Fibroblast of upper back skin (primary cell): ENCODE measurements around the gene LRRC1.
"Not testable (repeated sequence)": the region's sequence is repeated elsewhere in the genome, so short reads cannot be mapped to it uniquely, and the experiment has no call there.

ENCODE experiments used
- DNase-seq: peaks from one replicate; pipeline ENCODE4 v3.0.0-alpha.2; 2013

LRRC1 gene

DNA sequence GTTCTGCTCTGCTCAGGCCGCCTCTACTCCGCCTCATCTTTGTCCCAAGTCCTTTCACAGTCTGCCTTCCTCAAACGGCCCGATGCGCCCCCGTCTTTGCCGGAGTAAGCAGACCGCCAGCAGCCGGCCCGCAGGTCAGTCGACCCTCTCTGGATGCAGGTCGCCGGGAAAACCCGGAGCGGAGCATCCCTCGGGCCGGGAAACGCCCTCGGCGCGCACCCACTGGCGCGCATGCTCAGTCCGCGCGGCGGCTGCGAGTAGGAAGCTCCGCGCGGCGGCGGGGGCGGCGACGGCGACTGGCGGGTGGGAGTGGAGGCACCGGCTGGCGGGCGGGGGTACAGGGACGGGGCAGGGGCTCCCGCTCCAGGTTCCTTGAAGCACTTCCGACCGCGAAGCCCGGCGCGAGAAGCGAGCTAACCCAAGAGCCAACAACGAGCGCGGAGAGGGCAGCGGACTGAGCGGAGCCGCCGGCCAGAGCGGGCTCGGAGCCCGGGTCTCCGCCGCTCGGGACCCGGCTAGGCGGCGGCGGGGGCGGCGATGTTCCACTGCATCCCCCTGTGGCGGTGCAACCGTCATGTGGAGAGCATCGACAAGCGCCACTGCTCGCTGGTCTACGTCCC, at the start of gene LRRC1:
TSS of gene LRRC1 (plus strand) at position 286 of the 620 bp plus-strand sequence. CDS start at position 538, 252 bp downstream.
- peak; percentile 87 for DNase-seq

DNA sequence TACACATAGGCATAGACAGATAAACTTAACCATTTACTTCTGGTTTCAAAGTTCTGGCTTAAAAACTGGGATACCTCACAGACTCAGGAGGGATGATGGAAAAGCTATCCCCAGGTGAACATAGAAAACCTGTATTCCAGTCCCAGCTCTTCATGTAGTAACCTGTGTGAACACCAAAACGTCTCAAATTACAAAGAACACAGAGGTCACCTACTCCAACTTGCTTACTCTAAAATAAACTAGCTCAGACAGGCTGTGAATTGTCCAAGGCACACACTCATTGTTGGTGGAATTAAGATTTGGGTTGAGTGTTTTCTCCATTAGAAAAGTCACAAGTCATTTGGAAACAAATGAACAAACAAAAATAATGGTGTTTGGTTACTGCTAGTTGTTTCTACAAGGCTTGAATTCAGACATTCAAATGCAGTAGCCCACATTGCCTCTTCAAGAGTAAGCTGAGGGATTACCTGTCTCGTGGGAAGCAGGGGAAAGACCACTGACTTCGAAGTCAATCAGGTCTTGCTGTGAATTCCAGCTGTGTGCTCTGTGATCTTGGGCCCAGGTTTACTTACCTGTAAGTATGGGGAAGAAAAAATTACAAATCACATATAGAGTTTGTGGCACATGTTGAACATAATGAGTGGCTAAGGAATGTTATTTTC, 48.2 kb upstream of the LRRC1 start:
- DNase-seq: no peak

DNA sequence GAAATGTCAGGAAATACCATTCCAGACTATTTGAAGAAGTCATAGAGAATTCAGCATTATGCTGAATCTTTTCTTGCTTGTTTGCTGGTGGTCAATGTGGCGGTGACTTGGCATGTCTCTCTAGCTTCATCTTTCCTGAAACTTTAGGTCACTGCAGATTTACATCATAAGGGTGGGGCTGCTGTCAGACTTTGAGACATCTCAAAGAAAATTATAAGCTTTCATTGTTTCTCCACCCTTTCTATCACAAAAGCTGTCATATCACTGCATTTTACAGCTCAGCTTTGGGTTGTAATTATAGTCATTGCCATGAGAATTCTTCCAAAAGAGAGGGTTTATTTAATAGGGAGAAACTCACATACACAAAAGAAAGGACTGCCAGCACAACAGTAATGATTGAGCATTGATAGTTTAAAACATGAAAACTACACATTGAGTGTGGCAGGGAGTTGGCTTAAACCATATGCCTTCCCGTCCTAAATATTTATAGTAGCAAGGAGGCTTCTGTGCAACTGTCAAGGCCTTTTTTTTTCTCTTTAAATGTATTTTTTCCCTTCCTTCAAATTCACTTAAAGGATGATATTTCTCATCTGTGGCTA, 44.7 kb upstream of the LRRC1 start:
- DNase-seq: no peak

DNA sequence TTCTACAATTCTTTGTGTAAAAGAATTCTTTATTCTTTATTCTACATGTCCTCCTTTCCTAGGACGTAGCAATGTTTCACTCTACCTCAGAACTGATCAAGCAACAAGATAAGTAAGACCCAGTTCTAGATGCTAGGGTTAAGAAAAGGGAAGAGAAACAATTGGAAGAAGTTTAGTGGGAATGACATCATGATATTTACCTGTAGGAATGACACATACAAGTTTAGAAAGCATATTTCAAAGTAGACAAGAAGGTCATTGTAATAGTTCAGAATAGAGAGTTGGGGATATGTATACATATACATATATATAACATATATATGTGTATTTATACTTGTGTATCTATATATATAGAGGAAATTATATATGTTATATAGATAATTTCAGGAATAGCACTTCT, 43.4 kb upstream of the LRRC1 start:
- no peak for DNase-seq

DNA sequence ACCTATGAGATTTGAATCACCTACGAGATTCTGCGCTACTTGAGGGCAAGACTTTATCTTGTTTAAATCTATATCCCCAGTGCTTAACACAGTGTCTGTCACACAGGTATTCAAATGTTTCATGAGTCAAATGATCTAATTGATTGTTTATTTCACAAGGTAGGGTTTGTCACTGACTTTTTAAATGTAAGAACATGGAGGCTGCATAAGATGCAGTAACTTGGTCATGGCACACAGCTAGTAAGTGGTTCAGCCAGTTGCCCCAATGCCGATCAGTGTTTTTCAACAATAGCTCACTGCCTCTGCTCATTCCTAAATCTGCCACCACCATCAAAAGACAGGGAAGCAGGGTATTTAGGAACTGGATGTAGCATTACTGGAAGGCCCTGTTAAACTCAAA, 42.4 kb upstream of the LRRC1 start:
- DNase-seq: no peak

DNA sequence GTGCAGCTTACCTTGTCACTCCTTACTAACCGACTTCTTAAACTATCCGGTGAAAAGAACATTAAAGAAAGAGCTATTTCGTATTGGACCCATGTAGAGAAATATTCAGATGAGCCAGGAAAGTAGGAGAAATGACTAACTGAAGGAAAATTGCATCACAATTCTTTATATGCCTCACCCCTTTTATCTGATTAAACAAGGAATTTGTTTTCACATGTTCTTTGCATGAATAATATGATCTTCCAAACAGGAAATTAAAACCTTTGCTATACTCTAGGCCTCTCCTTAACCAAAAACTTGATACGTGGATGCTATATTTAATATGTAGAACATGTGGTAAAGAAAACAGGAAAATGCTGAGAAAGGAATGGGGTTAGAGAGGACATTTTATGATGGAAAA, 41.9 kb upstream of the LRRC1 start:
- DNase-seq: peak; percentile 67

DNA sequence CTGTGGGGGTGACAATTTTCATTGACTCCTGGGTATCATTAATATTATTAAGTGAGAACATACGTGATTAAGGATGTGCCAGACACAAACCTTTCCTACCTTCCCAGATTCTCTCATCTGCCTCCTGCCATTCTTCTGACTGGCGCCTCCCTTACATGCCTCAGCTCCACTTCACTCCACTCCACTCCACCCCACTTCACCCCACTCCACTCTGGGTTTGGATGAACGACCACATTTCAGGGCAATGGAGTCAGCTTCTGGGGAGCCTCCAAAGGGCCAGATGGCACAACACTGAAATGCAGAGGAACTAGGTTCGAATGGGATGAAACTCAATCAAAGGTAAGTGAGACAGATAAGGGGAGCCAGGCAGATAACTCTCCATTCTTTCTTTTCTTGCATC, 40.5 kb upstream of the LRRC1 start:
- no peak for DNase-seq

DNA sequence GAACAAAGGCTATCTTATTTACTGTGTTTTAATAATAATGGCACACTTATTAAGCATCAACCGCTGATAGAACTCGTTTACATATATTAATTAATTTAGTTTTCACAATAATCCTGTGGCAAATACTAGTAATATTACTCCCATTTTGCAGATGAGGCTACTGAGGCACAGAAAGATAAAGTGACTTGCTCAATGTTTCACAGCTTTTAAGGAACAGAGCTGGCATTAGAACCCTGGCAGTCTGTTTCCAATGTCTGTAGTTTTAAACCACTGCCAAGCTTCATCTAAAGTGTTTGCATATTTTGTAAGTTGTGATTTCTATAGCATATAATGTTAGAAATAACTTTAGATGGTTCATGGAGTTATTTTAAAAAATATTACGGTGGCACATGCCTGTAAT, 38.4 kb upstream of the LRRC1 start:
- DNase-seq: no peak

DNA sequence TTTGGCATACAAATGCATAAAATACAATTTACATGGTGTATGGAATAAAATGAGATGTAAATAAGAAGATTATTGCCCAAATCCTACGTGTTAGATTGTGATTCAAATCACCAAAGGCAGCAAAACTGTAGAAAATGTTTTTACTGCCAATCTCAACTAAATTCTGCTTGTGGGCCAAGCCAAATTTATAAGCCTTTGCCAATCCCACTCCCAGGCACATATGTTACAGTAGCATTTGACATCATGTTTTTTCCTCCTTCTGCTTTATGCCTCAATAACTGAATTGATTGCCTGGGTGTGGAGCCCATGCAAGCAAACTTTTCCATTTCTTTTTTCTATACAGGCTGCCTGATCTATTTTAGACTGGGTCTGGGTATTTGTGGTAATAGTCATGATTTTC, 36.3 kb upstream of the LRRC1 start:
- no peak for DNase-seq

DNA sequence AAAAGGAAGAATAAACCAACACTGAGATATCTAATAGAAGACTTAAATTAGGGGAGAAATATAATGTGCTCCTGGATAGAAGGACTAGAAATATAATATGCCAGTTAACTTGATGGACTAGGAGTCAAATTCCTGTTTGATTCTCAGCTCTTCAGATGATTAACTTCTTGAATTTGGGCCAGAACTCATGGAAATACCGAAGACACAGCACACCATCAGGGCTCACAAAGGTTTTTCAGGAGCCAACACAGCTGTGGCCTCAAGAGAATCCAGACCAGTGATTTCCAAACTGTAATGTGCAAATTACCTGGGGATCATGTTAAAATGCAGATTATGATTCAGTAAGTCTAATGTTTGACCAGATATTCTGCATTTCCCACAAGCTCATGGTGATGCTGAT, 33.8 kb upstream of the LRRC1 start:
- peak; percentile 37 for DNase-seq

DNA sequence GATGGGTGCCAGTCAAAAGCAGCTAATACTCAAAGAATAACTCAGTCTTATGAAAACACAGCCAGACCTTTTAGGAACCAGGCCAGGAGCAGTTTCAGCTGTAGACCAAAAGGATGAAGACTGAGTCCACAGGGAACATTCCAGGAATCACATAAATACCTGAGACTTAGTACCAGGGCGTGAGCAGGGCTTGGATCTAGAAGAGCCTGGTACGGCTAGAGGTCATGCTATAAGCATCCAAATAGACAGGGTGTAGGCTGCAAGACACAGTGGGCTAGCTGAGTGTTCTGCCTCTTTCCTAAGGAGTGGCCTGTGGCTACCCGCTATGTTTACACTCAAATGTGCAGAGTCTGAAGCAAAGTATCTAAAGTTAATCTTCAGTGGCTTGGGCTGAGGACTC, 29.5 kb upstream of the LRRC1 start:
- DNase-seq: peak; percentile 5

DNA sequence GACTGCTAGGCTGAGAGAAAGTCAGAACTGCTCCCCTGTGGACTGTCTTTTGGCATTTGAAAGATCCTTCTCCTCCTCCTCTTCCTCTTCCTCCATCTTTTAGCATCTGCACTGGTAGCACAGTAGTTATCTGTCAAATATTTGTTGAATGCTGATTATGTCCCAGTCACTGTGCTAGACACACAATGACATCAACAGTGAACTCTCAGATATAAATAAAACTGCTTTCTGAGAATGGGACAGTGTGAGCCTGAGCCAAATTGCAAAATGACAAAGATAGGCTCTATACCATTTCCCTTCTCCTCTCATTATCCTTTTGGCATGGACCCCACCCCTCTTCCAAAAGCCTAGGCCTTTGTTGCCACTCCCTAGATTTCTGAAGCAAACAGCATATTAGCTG, 27.9 kb upstream of the LRRC1 start:
- DNase-seq: no peak

DNA sequence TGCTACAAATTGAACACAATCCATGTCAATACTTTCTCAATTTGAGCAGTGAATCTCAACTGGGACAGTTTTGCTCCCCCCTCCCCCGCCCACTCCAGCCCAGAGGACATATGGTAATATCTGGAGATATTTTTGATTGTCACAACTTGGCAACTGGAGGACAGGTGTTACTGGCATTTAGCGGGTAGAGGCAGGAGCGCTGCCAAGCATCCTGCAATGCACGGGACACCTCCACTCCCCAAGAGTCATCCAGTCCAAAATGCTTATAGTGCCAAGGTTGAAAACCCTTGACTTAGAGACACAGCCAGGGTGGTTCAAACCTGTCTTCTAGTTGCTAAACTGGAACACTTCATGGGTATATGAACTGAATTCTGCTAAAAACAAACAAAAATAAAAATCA, 26.9 kb upstream of the LRRC1 start:
- DNase-seq: no peak

DNA sequence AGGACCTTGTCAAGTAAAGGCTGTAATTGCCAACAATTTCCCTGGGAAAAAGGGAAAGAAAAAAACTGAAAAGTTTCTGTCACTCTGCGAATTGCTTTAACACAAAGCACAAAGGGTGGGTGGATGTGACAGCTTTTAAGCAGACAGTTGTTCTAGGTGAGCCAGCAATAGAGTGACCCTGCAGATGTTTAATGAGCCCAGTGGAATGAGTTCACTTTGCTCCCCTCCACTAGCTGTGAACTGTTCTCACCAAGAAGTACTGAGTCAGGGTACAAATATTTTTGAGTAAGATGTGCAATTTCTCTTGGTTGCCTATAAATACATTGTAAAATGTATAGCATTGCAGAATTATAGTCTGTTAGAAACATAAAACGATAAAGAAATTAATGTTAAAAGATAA, 26.2 kb upstream of the LRRC1 start:
- DNase-seq: peak; percentile 17

DNA sequence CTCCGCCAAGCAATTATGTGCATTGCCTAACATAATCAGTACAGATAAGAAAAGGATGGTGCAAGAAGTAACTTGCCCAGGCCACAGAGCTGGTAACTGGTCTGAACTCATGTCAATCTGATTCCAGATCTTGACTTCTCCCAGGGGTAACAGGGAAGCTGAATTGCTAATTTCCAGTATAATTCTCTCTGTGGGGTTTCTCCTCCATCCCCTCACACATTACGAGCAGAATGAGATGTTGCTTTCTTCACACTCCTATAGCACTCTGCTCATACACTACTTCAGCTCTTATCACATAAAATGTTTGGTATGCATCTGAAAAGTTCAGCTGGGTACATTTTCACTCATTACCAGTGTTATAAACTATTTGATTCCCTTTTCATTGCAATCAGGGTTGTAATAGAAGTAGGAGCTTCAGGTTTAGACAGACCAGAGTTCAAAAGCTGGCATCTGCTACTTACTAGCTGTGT, 24.0 kb upstream of the LRRC1 start:
- DNase-seq: no peak

DNA sequence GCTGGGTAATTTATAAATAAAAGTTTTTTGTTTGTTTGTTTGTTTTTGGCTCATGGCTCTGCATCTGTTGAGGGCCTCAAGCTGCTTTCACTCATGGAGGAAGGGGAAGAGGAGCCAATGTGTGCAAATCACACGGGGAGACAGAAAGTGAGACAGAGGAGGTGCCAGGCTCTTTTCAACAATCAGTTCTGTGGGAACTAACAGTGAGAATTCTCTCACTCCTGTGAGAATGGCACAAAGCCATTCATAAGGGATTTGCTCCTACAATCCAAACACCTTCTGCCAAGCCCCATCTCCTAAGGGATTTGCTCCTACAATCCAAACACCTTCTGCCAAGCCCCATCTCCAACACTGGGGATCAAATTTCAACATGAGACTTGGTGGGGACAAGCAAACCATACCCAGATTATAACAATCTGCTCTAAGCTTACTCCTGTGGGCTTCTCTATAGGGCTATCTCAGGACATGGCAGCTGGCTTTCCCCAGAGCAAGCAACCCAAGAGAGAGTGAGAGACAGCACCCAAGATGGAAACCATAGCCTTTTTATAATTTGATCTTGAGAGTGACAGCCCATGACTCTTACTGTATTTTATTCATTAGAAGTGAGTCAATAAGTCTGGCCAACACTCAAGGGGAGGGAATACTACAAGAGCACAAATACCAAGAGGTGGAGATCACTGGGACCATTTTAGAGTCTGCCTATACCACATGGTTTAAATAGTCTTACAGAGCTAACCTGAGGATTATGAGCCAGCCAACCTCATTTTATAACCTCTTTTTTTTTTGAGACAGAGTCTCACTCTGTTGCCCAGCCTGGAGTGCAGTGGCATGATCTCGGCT, 22.8 kb upstream of the LRRC1 start:
- peak; percentile 41 for DNase-seq

DNA sequence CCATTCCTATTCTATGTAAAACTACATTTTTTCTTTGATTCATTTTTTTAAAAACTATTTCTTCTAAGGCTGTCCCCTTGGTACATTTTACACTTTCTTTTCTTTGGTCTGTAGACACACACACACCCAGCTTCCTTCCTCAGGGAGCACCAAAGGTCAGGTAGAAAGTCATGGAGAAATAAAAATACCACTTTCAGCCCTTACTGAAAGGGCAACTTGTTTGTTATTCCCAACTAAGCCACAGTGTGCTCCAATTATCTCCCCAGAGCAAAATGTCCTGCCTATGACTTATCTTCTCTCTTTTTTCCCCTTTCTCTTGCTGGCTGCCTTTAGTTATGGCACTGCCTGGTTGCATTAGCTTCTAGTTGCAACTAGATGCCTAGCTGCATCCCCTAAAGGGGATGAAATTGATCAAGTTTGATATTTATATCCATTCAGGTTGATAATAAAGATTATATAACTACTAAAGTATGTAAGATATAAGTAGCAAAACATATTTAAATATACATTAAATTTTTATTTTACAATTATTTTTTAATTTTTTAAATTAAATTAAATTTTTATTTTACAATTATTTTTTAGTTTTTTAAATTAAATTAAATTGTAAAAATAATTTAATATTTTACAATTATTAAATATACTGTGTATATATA, 21.6 kb upstream of the LRRC1 start:
- no peak for DNase-seq

DNA sequence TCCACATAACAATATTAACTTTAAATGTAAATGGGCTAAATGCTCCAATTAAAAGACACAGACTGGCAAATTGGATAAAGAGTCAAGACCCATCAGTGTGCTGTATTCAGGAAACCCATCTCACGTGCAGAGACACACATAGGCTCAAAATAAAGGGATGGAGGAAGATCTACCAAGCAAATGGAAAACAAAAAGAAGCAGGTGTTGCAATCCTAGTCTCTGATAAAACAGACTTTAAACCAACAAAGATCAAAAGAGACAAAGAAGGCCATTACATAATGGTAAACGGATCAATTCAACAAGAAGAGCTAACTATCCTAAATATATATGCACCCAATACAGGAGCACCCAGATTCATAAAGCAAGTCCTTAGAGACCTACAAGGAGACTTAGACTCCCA, 18.7 kb upstream of the LRRC1 start:
- DNase-seq: not testable (repeated sequence)

DNA sequence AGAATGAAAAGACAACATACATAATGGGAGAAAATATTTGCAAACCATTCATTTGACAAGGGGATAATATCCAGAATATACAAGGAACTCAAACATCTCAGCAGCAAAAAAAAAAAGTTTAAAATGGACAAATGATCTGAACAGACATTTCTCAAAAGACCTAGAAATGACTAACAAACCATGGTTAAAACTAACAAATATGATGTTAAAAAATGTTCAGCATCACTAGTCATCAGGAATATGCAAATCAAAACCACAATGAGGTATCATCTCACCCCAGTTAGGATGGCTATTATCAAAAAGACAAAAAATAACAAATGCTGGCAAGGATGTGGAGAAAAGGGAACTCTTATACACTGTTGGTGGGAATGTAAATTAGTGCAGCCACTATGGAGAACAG, 9.8 kb upstream of the LRRC1 start:
- not testable (repeated sequence) for DNase-seq

DNA sequence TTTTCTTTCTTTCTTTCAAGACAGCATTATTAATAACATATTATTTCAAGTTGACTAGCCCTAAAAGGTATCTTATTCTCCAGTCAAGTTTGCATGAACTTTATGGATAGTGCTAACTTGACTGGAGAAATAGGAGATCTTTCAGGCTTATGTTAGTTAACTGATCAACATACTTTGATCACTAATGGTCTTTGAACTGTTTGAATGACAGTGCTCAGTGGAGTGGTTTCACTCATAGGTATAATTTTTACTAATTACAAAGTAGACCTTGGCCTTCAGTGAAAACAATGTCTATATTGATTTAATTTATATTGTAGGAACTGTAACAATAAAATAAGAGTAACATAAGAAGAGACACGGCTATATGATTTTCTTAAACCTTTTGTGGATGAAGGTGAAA, 8.0 kb upstream of the LRRC1 start:
- no peak for DNase-seq

DNA sequence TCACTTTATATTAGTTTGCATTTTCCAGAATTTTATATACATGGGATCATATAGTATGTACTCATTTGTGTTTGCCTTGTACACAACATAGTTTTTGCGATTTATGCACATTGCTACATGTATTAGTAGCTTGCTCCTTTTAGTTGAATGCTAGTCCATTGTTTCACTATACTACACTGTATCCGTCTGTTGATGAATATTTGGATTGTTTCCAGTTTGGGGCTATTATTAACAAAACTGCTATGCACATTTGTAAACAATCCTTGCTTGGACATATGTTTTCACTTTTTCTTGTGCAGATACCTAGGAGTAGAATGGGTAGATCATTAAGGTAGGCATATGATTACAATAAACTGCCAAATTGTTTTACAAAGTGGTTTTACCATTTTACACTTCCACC, 3.9 kb upstream of the LRRC1 start:
- no peak for DNase-seq

DNA sequence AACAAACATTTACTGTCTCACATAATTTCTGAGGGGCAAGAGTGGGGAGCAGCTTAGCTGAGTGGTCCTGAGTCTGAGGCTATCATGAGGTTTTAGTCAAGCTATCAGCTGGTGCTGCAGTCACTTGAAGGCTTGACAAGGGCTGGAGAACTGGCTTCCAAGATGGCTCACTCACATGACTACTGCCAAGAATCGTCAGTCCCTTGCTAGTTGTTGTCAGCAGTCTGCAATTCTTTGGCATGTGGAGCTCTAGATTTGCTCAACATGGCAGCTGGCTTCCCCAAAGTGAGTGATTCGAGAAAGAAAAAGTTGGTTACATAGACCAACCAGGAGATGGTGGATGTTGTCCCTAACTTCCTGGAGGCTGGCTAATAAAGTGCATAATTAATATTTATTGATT, 2.8 kb upstream of the LRRC1 start:
- no peak for DNase-seq

DNA sequence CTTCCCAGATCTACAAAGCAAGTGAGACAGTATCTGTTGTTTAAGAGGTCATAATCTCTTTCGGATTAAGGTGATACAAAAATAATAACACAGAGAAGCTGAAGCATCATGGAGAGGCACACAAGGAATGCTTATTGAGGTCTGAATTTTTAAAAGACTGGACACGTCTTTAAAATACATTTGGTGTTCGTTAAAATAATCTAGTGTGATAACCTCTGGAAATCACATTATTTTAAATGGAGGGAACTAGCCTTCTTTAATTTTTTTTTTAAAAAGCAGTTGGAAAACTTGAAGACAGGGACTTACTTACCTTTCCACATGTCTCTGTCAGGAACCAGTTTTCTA, 1.9 kb upstream of the LRRC1 start:
- no peak for DNase-seq
